Right kidney (tissue), 1 donor: ENCODE data around the gene SLC44A5.

Experiments
- DNase-seq: peaks from one replicate; pipeline ENCODE4 v3.0.0-alpha.2; 2016

Gene SLC44A5

GRCh38 chr1:75588779-75589475 is 22.0 kb downstream of the SLC44A5 start:
- no peak for DNase-seq

- no peak for DNase-seq
These were observed 23.2 kb downstream of the SLC44A5 start for GRCh38 chr1:75587692-75588091.

- DNase-seq = no peak
These were observed 27.6 kb downstream of the SLC44A5 start for GRCh38 chr1:75583282-75583681.

GRCh38 chr1:75582725-75583261 is 28.1 kb downstream of the SLC44A5 start:
- DNase-seq = no peak

GRCh38 chr1:75579046-75579445 is 31.9 kb downstream of the SLC44A5 start:
- DNase-seq = no peak

- DNase-seq = no peak
These were observed 35.1 kb downstream of the SLC44A5 start for GRCh38 chr1:75575837-75576236.

- DNase-seq = no peak
These were observed 43.7 kb downstream of the SLC44A5 start for GRCh38 chr1:75567191-75567590.

- DNase-seq = no peak
These were observed 51.1 kb downstream of the SLC44A5 start for GRCh38 chr1:75559800-75560199.

- no peak for DNase-seq
These were observed 51.8 kb downstream of the SLC44A5 start for GRCh38 chr1:75559136-75559535.

GRCh38 chr1:75554870-75555269 is 56.0 kb downstream of the SLC44A5 start:
- DNase-seq = no peak

- no peak for DNase-seq
These were observed 56.7 kb downstream of the SLC44A5 start for GRCh38 chr1:75554181-75554580.

GRCh38 chr1:75550559-75550958 is 60.4 kb downstream of the SLC44A5 start:
- no peak for DNase-seq

- DNase-seq = no peak
These were observed 62.0 kb downstream of the SLC44A5 start for GRCh38 chr1:75548721-75549480.

- no peak for DNase-seq
These were observed 67.2 kb downstream of the SLC44A5 start for GRCh38 chr1:75543705-75544104.

- no peak for DNase-seq
These were observed 67.9 kb downstream of the SLC44A5 start for GRCh38 chr1:75542818-75543570.

GRCh38 chr1:75539230-75540116 is 71.4 kb downstream of the SLC44A5 start:
- DNase-seq = no peak

- no peak for DNase-seq
These were observed 77.8 kb downstream of the SLC44A5 start for GRCh38 chr1:75533085-75533484.

GRCh38 chr1:75531570-75531969 is 79.3 kb downstream of the SLC44A5 start:
- DNase-seq = no peak

GRCh38 chr1:75529488-75529887 is 81.4 kb downstream of the SLC44A5 start:
- no peak for DNase-seq

GRCh38 chr1:75528001-75528400 is 82.9 kb downstream of the SLC44A5 start:
- DNase-seq = no peak

GRCh38 chr1:75522389-75522788 is 88.5 kb downstream of the SLC44A5 start:
- no peak for DNase-seq

- no peak for DNase-seq
These were observed 89.3 kb downstream of the SLC44A5 start for GRCh38 chr1:75521658-75522057.
